ENCODE measurements around the gene CCDC106. TPM values are rescaled to one million over a fixed set of nuclear protein-coding genes. Genes with fewer than 3 reads are reported as not detected.
A peak's percentile ranks its signal among the peaks of the same experiment; 100 is the strongest.

The CCDC106 gene
- total RNA-seq, 6 experiments from 2014 or later, result 6.1 to 19.7 (median 9.8) TPM

DNA sequence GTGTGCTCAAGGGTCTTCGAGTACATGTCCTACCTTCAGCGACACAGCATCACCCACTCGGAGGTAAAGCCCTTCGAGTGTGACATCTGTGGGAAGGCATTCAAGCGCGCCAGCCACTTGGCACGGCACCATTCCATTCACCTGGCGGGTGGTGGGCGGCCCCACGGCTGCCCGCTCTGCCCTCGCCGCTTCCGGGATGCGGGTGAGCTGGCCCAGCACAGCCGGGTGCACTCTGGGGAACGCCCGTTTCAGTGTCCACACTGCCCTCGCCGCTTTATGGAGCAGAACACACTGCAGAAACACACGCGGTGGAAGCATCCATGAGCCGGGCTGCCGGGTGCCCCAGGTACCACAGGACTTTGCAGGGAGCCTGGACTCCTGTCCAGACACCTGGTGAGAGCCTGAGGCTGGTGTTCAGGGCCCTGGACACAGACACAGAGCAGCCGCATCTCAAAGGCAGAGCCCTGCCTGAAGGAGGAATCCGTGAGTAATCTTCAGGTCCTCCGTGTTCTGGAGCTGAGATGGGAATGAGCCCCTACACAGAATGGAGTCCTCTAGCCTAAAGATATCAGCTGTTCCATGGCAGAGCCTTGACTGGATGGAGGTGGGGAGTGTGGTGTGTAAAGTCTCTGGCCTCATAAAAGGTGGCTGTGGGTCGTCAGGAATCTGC, 3.0 kb upstream of the CCDC106 start:
- DNase-seq, result peak in 1 of 3 donors; percentile 22
- intact Hi-C loops (cut with DNase I), result no loop called here
- TF ChIP-seq, protein P1, sequence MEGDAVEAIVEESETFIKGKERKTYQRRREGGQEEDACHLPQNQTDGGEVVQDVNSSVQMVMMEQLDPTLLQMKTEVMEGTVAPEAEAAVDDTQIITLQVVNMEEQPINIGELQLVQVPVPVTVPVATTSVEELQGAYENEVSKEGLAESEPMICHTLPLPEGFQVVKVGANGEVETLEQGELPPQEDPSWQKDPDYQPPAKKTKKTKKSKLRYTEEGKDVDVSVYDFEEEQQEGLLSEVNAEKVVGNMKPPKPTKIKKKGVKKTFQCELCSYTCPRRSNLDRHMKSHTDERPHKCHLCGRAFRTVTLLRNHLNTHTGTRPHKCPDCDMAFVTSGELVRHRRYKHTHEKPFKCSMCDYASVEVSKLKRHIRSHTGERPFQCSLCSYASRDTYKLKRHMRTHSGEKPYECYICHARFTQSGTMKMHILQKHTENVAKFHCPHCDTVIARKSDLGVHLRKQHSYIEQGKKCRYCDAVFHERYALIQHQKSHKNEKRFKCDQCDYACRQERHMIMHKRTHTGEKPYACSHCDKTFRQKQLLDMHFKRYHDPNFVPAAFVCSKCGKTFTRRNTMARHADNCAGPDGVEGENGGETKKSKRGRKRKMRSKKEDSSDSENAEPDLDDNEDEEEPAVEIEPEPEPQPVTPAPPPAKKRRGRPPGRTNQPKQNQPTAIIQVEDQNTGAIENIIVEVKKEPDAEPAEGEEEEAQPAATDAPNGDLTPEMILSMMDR (IDR thresholded peaks at IDR 0.05), result no peak
- TF ChIP-seq POLR2A (IDR thresholded peaks at IDR 0.05), result no peak
- ATAC-seq, result no peak
- no peaks in the 10 kb centered on the region for H3K9me3 ChIP-seq
- no peak overlapping the region for H3K27ac ChIP-seq
- no peaks in the 10 kb centered on the region for H3K27me3 ChIP-seq
- peaks cover 0 to 39% (median 8%) of the 10 kb centered on the region in 4 donors for H3K4me1 ChIP-seq
- H3K36me3 ChIP-seq, result peaks cover 0 to 10% (median 0%) of the 10 kb centered on the region in 4 donors
- no peak overlapping the region for H3K4me3 ChIP-seq
- WGBS (ENCODE audit: insufficient coverage, low coverage, low lambda C conversion rate, missing lambda C conversion rate), result 80% methylated on average over 1 of the region's 28 CpGs

DNA sequence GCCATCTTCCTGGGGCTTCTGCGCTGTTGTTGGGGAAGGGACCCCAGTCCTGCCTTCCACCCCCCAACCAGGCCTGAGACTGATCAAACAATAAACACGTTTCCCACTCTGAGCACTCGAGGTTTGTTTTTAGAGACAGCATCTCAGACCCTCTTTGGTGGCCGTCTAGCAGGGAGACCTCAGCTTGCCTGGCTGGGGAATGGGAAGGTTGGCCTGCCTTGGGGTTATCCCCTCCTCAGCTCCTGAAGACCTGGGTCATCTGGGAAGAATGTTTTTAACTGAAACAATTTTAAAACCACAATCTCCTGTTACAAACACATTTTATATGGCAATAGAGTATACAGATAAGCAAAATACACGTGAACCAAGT, 2.5 kb upstream of the CCDC106 start:
- Histone ChIP-seq H3K27ac (no peak overlapping the region), H3K27me3 (no peaks in the 10 kb centered on the region), H3K36me3 (peaks cover 0 to 10% (median 0%) of the 10 kb centered on the region in 4 donors), H3K4me3 (no peak overlapping the region), H3K9me3 (no peaks in the 10 kb centered on the region), H3K4me1 (peaks cover 0 to 34% (median 5%) of the 10 kb centered on the region in 4 donors)
- intact Hi-C loops (cut with DNase I), result no loop called here
- ATAC-seq (no peak), DNase-seq (no peak)
- TF ChIP-seq, protein P1 (IDR thresholded peaks at IDR 0.05), result no peak
- TF ChIP-seq POLR2A (IDR thresholded peaks at IDR 0.05), result no peak
- 87% methylated on average over 2 of the region's 5 CpGs for WGBS (ENCODE audit: insufficient coverage, low coverage, low lambda C conversion rate, missing lambda C conversion rate)

DNA sequence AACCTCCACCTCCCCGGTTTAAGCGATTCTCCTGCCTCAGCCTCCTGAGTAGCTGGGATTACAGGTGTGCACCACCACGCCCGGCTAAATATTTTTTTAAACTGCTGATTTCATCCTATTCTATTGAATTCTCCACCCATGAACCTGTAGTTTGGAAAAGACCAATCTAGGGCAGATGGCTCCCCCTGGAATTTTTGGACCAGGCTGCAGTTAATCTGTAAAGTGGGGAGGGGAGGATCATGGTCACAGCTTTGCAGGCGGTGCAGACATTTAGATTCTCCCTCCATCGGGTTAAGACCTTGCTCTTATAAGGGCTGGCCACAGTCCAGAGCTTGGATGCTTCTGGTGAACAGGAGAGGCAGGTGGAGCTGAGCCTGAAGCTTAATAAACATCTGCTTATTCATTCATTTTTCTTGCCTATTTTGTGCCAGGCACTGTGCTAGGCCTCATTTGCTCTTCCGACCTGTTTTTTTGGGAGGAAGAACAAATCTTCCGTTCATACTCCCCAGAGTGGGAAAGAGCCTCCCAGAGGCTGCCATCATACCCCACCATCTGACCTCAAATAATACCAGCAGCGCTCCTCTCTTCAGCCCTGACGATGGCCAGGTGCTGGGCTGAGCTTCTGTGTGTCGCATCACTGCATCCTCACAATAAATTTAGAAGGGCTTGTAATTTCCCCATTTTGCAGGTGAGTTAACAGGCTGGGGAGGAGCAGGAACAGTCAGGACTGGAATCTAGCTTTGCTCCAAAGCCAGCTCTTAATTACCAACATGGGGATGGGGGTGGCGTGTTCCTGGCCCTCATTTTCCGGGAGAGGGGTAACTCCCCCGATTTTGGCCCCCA, 902 bp upstream of the CCDC106 start:
- no peak for DNase-seq
- no peak for TF ChIP-seq POLR2A (IDR thresholded peaks at IDR 0.05)
- TF ChIP-seq, protein P1 (IDR thresholded peaks at IDR 0.05), result no peak
- no peaks in the 10 kb centered on the region for H3K9me3 ChIP-seq
- intact Hi-C loops (cut with DNase I), result no loop called here
- no peaks in the 10 kb centered on the region for H3K27me3 ChIP-seq
- WGBS (ENCODE audit: insufficient coverage, low coverage, low lambda C conversion rate, missing lambda C conversion rate), result 50% methylated on average over 10 of the region's 14 CpGs
- peak overlapping the region in 1 of 3 donors; percentile 81 for H3K27ac ChIP-seq
- peaks cover 0 to 33% (median 3%) of the 10 kb centered on the region in 4 donors for H3K4me1 ChIP-seq
- H3K4me3 ChIP-seq, result peak overlapping the region; percentile 77 to 96 (median 89)
- peaks cover 0 to 10% (median 0%) of the 10 kb centered on the region in 4 donors for H3K36me3 ChIP-seq
- ATAC-seq, result no peak

DNA sequence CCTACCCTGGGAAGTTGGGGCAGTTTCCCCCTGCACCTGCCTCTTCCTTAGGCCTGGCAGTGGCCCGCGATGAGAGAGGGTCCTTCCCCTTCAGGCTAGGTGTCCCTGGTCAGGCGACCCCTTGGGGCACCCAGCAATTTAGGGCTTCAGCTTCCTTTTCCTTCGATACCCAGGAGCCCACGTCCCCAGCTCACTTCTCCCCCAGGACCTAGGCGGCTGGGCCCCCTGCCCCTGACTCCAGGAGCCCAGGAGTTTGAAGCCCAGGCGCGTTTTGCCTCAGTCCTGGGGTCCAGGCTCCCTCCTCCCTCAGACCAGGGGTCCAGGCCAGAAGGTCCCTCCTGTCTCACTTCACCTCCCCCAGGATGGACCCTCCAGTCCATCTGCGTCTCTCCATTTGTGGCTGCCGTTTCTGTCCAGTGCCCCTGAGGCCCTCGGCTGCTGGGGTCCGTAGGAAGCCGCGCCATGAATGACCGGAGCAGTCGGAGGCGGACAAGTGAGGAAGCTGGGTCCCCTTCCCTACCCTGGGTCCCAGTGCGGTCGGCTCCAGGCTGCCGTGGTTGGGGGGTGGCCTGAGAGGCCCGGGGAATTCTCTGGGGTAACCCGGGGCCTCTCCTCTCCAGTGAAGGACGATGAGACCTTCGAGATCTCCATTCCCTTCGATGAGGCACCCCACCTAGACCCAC, 714 bp downstream of the CCDC106 start:
- peaks cover 0 to 20% (median 3%) of the 10 kb centered on the region in 4 donors for H3K4me1 ChIP-seq
- intact Hi-C loops (cut with DNase I), result no loop called here
- TF ChIP-seq, protein P1 (IDR thresholded peaks at IDR 0.05), result no peak
- no peak for TF ChIP-seq POLR2A (IDR thresholded peaks at IDR 0.05)
- no peaks in the 10 kb centered on the region for H3K27me3 ChIP-seq
- DNase-seq, result peak in 1 of 3 donors; percentile 19
- 24% methylated on average over 13 of the region's 25 CpGs for WGBS (ENCODE audit: insufficient coverage, low coverage, low lambda C conversion rate, missing lambda C conversion rate)
- peak overlapping the region; percentile 34 to 81 (median 78) for H3K27ac ChIP-seq
- ATAC-seq, result no peak
- H3K4me3 ChIP-seq, result peak overlapping the region; percentile 77 to 96 (median 89)
- peaks cover 0 to 10% (median 0%) of the 10 kb centered on the region in 4 donors for H3K36me3 ChIP-seq
- no peaks in the 10 kb centered on the region for H3K9me3 ChIP-seq
